Activated naive CD4-positive, alpha-beta T cell treated with anti-CD3 and anti-CD28 coated beads, Interleukin-2, amount 10 ng/mL, durations not matched to agents 5 hours and 36 hours (primary cell): ENCODE results near the gene CFAP157. TPM values are rescaled to one million over a fixed set of nuclear protein-coding genes. Genes with fewer than 3 reads are reported as not detected.

ENCODE experiments used
- total RNA-seq, 2 experiments: library from RNA; stranded (reverse); gene quantifications; one replicate each; pipeline ENCODE4 v1.2.3, GENCODE V29; 2021

Gene CFAP157
- total RNA-seq = under 1 TPM in 1 of 2 experiments, not detected in 1; 0.40 TPM

DNA sequence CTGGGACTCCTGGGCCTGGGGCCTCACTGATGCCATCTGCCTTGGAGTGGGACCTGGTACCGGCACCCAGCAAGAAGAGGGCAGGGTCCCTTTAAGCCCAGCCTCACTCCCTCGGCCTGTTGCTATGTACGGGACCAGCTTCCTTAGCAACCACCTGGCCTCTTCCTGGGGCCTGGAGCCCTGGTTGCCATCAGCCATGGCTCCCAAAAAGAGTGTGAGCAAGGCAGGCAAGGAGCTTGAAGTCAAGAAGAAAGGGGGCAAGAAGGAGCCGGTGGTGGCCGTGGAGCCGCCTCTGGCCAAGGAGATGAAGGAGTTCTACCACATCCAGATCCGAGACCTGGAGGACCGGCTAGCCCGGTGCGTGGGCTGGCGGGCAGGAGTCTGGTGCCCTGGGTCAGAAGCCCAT lies at the start of gene CFAP157:
TSS of gene CFAP157 (plus strand) at position 153 of the 406 bp plus-strand sequence. CDS start at position 197, 44 bp downstream.

DNA sequence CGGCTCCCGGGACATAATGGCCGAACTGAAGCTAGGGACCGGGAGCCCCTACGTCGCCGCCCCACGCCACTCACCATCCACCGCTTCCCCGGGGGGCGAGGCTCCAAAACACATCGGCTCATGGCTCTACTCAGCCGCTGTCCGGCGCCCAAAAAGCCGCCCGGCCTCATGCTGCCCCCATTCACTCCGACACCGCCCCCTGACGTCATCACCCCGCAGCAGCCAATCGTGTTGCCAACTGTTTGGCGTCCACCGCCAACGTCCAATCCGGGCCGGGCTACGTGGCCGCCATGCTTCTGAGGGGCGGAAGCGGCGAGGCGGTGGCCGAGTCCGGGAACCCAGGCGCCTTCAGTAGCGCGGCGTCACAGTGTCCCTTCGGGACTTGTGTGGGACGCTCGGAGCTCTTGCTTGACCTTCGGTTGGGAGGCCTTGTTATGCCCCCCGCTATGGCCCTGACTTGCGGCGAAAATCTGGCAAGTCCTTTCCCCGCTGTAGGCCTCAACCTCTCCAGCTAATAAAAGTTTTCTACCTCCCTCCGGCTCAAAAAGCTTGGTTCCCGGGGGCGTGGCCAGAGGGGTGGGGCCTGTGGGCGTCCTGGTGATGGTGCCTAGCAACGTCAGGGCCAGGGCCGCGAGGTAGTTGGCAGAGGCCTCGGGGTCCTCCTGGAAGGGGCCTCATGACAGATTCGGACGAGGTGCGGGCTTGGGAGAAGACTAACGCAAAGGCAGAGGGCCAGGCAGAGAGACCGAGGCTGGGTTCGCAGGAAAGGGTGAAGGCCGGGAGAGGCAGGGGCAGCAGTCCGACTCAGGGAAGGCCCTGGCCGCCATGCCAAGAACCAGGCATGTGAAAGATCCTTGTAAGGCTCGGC lies 8.9 kb downstream of the CFAP157 start, which contains the start of the genes PTRH1 and TTC16:
TSS of gene PTRH1 (minus strand) at position 194 of the 868 bp plus-strand sequence. CDS start at position 170, 24 bp downstream.
TSS of gene TTC16 (plus strand) at position 610 of the 868 bp plus-strand sequence. CDS start at position 677, 67 bp downstream.

DNA sequence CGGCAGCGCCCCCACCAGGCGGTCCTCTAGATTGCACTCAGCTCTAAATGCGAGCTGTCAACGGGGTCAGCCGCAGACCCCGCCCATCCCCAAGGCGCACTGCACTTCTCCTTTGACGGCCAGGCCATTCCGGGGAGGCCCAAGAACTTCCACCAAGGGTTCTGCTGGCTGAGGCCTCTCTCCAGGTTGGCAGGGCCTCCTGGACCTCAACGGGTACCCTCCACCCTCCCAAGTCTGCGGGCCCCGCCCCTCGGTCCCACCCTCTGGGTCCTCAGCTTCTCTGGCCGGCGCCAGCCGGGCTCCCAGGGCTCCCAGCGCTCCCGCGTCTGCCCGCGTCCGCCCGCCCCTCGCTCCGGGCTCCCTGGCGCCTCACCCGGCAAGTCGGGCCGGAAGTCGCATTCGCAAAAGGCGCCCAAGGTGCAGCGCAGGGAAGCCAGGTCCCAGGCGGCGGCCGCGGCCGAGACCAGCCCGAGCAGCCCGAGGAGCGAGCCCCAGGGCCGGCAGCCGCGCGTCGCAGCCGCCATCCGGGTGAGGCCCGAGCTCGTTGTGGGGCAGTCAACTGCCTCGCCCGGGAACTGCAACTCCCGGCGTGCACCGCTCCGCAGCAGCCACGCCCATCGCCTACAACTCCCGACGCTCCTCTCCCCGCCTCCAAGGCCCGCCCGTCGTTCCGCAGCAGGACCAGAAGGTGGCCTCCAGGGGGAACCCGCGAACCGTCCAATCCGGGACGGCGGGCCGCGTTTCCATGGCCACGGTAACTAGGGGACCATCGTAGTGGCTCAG lies 28.1 kb downstream of the CFAP157 start, which contains the start of gene TOR2A:
TSS of gene TOR2A (minus strand) at position 548 of the 783 bp plus-strand sequence. CDS start at position 524, 24 bp downstream.

Other genes with a start within 250 kb of the CFAP157 start
- gene STXBP1, start 94.7 kb upstream of the CFAP157 start, total RNA-seq = 10 to 100 TPM; 21.3 to 23.1 TPM
- gene PTRH1, start 8.7 kb downstream of the CFAP157 start, total RNA-seq = 1 to 10 TPM; 8.3 to 9.0 TPM
- gene TTC16, start 9.1 kb downstream of the CFAP157 start, total RNA-seq = 1 to 10 TPM; 2.9 to 4.3 TPM
- 10 to 100 TPM; 18.4 to 20.1 TPM for gene TOR2A, start 28.3 kb downstream of the CFAP157 start, total RNA-seq
- 10 to 100 TPM; 70.4 to 70.6 TPM for gene SH2D3C, start 71.7 kb downstream of the CFAP157 start, total RNA-seq
- 100 to 1,000 TPM in 1 of 2 experiments, 10 to 100 TPM in 1; 95.2 to 102 TPM for gene CDK9, start 79.0 kb downstream of the CFAP157 start, total RNA-seq
- 10 to 100 TPM; 73.4 to 77.3 TPM for gene FPGS, start 95.9 kb downstream of the CFAP157 start, total RNA-seq
- gene ENG, start 147.7 kb downstream of the CFAP157 start, total RNA-seq = 10 to 100 TPM; 18.3 TPM
- gene AK1, start 170.7 kb downstream of the CFAP157 start, total RNA-seq = 10 to 100 TPM; 65.7 to 83.0 TPM
- gene ST6GALNAC6, start 192.6 kb downstream of the CFAP157 start, total RNA-seq = 100 to 1,000 TPM; 119 to 129 TPM
- gene ST6GALNAC4, start 210.1 kb downstream of the CFAP157 start, total RNA-seq = 10 to 100 TPM; 29.6 to 32.1 TPM
- gene PIP5KL1, start 223.8 kb downstream of the CFAP157 start, total RNA-seq = 1 to 10 TPM; 1.0 to 1.2 TPM
- gene DPM2, start 230.9 kb downstream of the CFAP157 start, total RNA-seq = 10 to 100 TPM; 59.0 to 60.3 TPM